CD4-positive, alpha-beta T cell treated with Interleukin-17A for 1 hour (primary cell): ENCODE data around the gene ITIH3.

Experiments used
- DNase-seq: peaks from one replicate; pipeline ENCODE4 v3.0.0-alpha.2; 2020

The ITIH3 gene

GRCh38 chr3:52779837-52780585 is 14.6 kb upstream of the ITIH3 start:
- no peak for DNase-seq

GRCh38 chr3:52781741-52782140 is 12.9 kb upstream of the ITIH3 start:
- DNase-seq = no peak

GRCh38 chr3:52782412-52783210 is 12.0 kb upstream of the ITIH3 start:
- DNase-seq = no peak

GRCh38 chr3:52783211-52783555 is 11.4 kb upstream of the ITIH3 start:
- no peak for DNase-seq

- DNase-seq = no peak
Observed at GRCh38 chr3:52784021-52784621, 10.5 kb upstream of the ITIH3 start.

- no peak for DNase-seq
Observed at GRCh38 chr3:52784931-52785590, 9.5 kb upstream of the ITIH3 start.

- no peak for DNase-seq
Observed at GRCh38 chr3:52786330-52787215, 8.0 kb upstream of the ITIH3 start.

- no peak for DNase-seq
Observed at GRCh38 chr3:52787246-52787645, 7.3 kb upstream of the ITIH3 start.

- no peak for DNase-seq
Observed at GRCh38 chr3:52787672-52788625, 6.6 kb upstream of the ITIH3 start.

GRCh38 chr3:52788890-52789745 is 5.5 kb upstream of the ITIH3 start:
- no peak for DNase-seq

GRCh38 chr3:52789746-52790040 is 4.9 kb upstream of the ITIH3 start:
- no peak for DNase-seq

GRCh38 chr3:52790337-52790736 is 4.3 kb upstream of the ITIH3 start:
- no peak for DNase-seq

- no peak for DNase-seq
Observed at GRCh38 chr3:52790741-52791140, 3.9 kb upstream of the ITIH3 start.

- DNase-seq = no peak
Observed at GRCh38 chr3:52791366-52791765, 3.2 kb upstream of the ITIH3 start.

- no peak for DNase-seq
Observed at GRCh38 chr3:52791928-52792327, 2.7 kb upstream of the ITIH3 start.

GRCh38 chr3:52792413-52792812 is 2.2 kb upstream of the ITIH3 start:
- DNase-seq = no peak

GRCh38 chr3:52792961-52793695 is 1.5 kb upstream of the ITIH3 start:
- DNase-seq = no peak

- DNase-seq = no peak
Observed at GRCh38 chr3:52793702-52794611, 639 bp upstream of the ITIH3 start.
